Body of pancreas (tissue), 4 donors: Measurements from ENCODE around the gene THAP7.

Experiments used
- CTCF ChIP-seq, 7 experiments: fragments of 450-650 bp in 4 of 7; fragments of 200-600 bp in 3 of 7; sonication (generic) in 3 of 7; IDR thresholded peaks; one replicate each; pipeline ENCODE4 v1.5.1; 2016 to 2019; ENCODE audit warnings: antibody characterized with exemption in 7 of 7
- POLR2A ChIP-seq, 3 donors: fragments of 450-650 bp; IDR thresholded peaks; one replicate each; pipeline ENCODE4 v1.6.1; 2016; ENCODE audit warnings: antibody characterized with exemption in 3 of 3, mild to moderate bottlenecking in 2 of 3

DNA sequence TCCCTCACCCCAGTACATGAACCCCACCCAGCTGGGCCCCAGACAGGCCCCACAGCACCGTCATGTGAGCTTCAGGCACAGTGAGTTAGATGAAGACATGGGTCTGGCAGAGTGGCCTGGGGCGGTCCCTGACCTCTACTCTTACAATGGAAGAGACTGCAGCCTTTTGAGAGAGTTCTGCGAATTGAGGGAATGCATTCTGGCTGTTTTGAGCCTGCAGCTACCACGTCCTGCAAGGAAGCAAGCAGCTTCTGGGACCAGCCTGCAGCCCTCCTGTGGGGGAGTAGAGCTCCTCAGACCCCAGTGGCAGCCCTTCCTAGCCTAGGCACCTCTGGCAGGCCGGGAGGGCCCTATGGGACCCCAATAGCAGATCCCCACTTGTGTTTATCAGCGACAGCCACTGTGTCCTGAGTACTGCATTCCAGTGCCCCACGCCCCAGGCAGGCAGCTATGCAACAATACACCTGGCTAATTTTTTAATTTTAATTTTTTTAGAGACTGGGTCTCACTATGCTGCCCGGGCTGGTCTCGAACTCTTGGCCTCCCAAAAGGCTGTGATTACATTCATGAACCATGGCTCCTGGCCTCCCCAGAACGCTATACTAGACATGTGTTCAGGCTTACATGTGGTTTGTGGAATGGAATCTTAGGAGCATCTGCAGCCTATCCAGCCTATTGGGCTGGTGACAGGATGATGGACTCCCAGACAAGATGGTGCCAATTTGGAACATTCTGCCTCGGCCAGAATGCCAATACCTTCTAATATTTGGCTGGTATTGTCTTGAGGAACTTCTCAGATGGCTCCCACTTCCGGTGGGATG, 31.2 kb upstream of the THAP7 start:
- TF ChIP-seq CTCF (IDR thresholded peaks at IDR 0.05) (no peak), POLR2A (IDR thresholded peaks at IDR 0.05) (no peak)
